ENCODE data around the gene USP13.

DNA sequence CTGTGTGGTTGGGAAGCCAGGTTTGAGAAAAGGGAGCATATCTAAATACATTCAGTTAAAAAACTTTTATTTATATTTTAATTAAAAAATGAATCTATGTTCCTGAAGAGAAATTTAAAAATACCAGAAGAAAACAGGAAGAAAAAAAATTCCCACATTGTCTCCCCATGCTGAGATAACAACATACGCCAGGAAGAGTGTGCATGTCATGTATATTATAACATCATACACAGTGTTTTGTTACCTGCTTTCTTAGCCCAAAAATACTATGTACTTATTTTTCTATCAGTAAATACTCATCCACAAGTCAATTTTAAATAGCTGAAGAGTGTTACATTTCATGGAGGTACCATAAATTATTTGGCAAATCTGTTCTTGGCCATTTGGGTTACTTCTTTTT lies 18.5 kb downstream of the USP13 start:
- TF ChIP-seq, protein P1, sequence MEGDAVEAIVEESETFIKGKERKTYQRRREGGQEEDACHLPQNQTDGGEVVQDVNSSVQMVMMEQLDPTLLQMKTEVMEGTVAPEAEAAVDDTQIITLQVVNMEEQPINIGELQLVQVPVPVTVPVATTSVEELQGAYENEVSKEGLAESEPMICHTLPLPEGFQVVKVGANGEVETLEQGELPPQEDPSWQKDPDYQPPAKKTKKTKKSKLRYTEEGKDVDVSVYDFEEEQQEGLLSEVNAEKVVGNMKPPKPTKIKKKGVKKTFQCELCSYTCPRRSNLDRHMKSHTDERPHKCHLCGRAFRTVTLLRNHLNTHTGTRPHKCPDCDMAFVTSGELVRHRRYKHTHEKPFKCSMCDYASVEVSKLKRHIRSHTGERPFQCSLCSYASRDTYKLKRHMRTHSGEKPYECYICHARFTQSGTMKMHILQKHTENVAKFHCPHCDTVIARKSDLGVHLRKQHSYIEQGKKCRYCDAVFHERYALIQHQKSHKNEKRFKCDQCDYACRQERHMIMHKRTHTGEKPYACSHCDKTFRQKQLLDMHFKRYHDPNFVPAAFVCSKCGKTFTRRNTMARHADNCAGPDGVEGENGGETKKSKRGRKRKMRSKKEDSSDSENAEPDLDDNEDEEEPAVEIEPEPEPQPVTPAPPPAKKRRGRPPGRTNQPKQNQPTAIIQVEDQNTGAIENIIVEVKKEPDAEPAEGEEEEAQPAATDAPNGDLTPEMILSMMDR (IDR thresholded peaks at IDR 0.05) = no peak
- no peak for TF ChIP-seq POLR2A (IDR thresholded peaks at IDR 0.05)

All from adrenal gland (tissue), 5 donors.